Parathyroid adenoma (tissue), 2 donors: ENCODE results near the gene STPG2.

Experiments used
- H2AFZ ChIP-seq: fragments of 300-600 bp; sonication (generic); one replicate; pipeline ENCODE4 v1.7.0; 2017; ENCODE audit warnings: antibody characterized with exemption, mild to moderate bottlenecking
- H3K27ac ChIP-seq: fragments of 300-600 bp; sonication (generic); one replicate; pipeline ENCODE4 v1.7.0; 2017
- H3K27me3 ChIP-seq: fragments of 300-600 bp; sonication (generic); one replicate; pipeline ENCODE4 v1.7.0; 2017; ENCODE audit warnings: low read length; ENCODE audit not compliant: control insufficient read depth, insufficient read depth
- H3K36me3 ChIP-seq: fragments of 300-600 bp; sonication (generic); one replicate; pipeline ENCODE4 v1.7.0; 2017; ENCODE audit warnings: low read length; ENCODE audit not compliant: control insufficient read depth, insufficient read depth
- H3K4me1 ChIP-seq: fragments of 300-600 bp; sonication (generic); one replicate; pipeline ENCODE4 v1.7.0; 2017; ENCODE audit warnings: control low read depth
- H3K4me2 ChIP-seq: fragments of 300-600 bp; sonication (generic); one replicate; pipeline ENCODE4 v1.7.0; 2017; ENCODE audit warnings: low read length
- H3K4me3 ChIP-seq: fragments of 300-600 bp; sonication (generic); one replicate; pipeline ENCODE4 v1.7.0; 2017; ENCODE audit warnings: low read depth, low read length
- H3K79me2 ChIP-seq: fragments of 300-600 bp; sonication (generic); one replicate; pipeline ENCODE4 v1.7.0; 2017; ENCODE audit warnings: control low read depth
- H3K9ac ChIP-seq: fragments of 300-600 bp; sonication (generic); one replicate; pipeline ENCODE4 v1.7.0; 2017; ENCODE audit warnings: mild to moderate bottlenecking
- H3K9me3 ChIP-seq: fragments of 300-600 bp; sonication (generic); one replicate; pipeline ENCODE4 v1.7.0; 2017; ENCODE audit warnings: low read length; ENCODE audit not compliant: control insufficient read depth
- TF ChIP-seq, protein P1 (sequence below): fragments of 300-600 bp; sonication (generic); IDR thresholded peaks from one replicate; pipeline ENCODE4 v1.7.0; 2017; ENCODE audit warnings: antibody characterized with exemption, mild to moderate bottlenecking
- donor health status: primary hyperparathyroidism.

STPG2 gene

GRCh38 chr4:97950836-97951235, 192.4 kb downstream of the STPG2 start:
- H3K4me3 ChIP-seq = no peak overlapping the region
- H3K9ac ChIP-seq = no peak overlapping the region
- no peak overlapping the region for H3K27ac ChIP-seq
- H3K4me2 ChIP-seq = no peak overlapping the region
- H2AFZ ChIP-seq = no peak overlapping the region
- no peaks in the 10 kb centered on the region for H3K27me3 ChIP-seq
- H3K9me3 ChIP-seq = no peaks in the 10 kb centered on the region
- TF ChIP-seq, protein P1, sequence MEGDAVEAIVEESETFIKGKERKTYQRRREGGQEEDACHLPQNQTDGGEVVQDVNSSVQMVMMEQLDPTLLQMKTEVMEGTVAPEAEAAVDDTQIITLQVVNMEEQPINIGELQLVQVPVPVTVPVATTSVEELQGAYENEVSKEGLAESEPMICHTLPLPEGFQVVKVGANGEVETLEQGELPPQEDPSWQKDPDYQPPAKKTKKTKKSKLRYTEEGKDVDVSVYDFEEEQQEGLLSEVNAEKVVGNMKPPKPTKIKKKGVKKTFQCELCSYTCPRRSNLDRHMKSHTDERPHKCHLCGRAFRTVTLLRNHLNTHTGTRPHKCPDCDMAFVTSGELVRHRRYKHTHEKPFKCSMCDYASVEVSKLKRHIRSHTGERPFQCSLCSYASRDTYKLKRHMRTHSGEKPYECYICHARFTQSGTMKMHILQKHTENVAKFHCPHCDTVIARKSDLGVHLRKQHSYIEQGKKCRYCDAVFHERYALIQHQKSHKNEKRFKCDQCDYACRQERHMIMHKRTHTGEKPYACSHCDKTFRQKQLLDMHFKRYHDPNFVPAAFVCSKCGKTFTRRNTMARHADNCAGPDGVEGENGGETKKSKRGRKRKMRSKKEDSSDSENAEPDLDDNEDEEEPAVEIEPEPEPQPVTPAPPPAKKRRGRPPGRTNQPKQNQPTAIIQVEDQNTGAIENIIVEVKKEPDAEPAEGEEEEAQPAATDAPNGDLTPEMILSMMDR = no peak
- H3K4me1 ChIP-seq = no peaks in the 10 kb centered on the region
- no peaks in the 10 kb centered on the region for H3K79me2 ChIP-seq
- H3K36me3 ChIP-seq = no peaks in the 10 kb centered on the region

- H3K4me2 ChIP-seq = no peak overlapping the region
- no peaks in the 10 kb centered on the region for H3K79me2 ChIP-seq
- H3K4me3 ChIP-seq = no peak overlapping the region
- H2AFZ ChIP-seq = no peak overlapping the region
- TF ChIP-seq, protein P1 = no peak
- H3K27me3 ChIP-seq = no peaks in the 10 kb centered on the region
- no peak overlapping the region for H3K9ac ChIP-seq
- H3K36me3 ChIP-seq = no peaks in the 10 kb centered on the region
- H3K4me1 ChIP-seq = no peaks in the 10 kb centered on the region
- H3K27ac ChIP-seq = no peak overlapping the region
- no peaks in the 10 kb centered on the region for H3K9me3 ChIP-seq
Observed at GRCh38 chr4:97942951-97943350, 200.3 kb downstream of the STPG2 start.

- Histone ChIP-seq H3K9me3 (no peaks in the 10 kb centered on the region), H3K9ac (no peak overlapping the region), H3K27me3 (no peaks in the 10 kb centered on the region), H3K27ac (no peak overlapping the region), H3K79me2 (no peaks in the 10 kb centered on the region), H2AFZ (no peak overlapping the region), H3K4me3 (no peak overlapping the region), H3K4me1 (no peaks in the 10 kb centered on the region), H3K4me2 (no peak overlapping the region), H3K36me3 (no peaks in the 10 kb centered on the region)
- TF ChIP-seq, protein P1 = no peak
Observed at GRCh38 chr4:97942137-97942536, 201.1 kb downstream of the STPG2 start.

DNA sequence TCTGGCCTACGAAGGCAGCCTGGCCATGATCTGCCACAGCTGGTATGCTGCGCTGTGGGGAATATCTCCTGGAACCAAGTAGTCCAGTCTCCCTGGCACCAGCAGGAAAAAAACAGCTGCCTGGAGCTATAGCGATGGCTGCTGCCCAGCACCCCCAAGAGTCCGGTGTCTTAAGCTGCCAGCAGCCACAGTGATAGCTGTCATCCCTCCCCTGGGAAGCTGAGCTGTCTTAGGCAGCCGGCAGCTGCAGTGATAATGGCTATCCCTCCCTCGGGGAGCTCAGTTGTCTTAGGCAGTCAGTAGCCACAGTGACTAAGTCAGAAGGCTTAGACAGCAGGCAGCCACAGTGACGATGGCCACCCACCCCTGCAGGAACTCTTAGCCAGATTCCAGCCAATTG, 205.1 kb downstream of the STPG2 start:
- Histone ChIP-seq H3K4me1 (no peaks in the 10 kb centered on the region), H3K27ac (no peak overlapping the region), H3K4me3 (no peak overlapping the region), H3K27me3 (no peaks in the 10 kb centered on the region), H3K79me2 (no peaks in the 10 kb centered on the region), H3K4me2 (no peak overlapping the region), H3K36me3 (no peaks in the 10 kb centered on the region), H3K9me3 (no peaks in the 10 kb centered on the region), H2AFZ (no peak overlapping the region), H3K9ac (no peak overlapping the region)
- TF ChIP-seq, protein P1 = no peak

GRCh38 chr4:97924341-97924958, 218.8 kb downstream of the STPG2 start:
- Histone ChIP-seq H3K36me3 (no peaks in the 10 kb centered on the region), H3K4me1 (no peaks in the 10 kb centered on the region)
- TF ChIP-seq, protein P1 = no peak

More at GRCh38 chr4:97924341-97924958, 218.8 kb downstream of the STPG2 start:
- no peaks in the 10 kb centered on the region for H3K9me3 ChIP-seq
- no peaks in the 10 kb centered on the region for H3K27me3 ChIP-seq
- no peak overlapping the region for H2AFZ ChIP-seq
- no peak overlapping the region for H3K4me2 ChIP-seq
- H3K9ac ChIP-seq = no peak overlapping the region
- no peak overlapping the region for H3K27ac ChIP-seq
- H3K4me3 ChIP-seq = no peak overlapping the region
- H3K79me2 ChIP-seq = no peaks in the 10 kb centered on the region
